ENCODE measurements around the gene TFB1M.

Gene TFB1M

DNA sequence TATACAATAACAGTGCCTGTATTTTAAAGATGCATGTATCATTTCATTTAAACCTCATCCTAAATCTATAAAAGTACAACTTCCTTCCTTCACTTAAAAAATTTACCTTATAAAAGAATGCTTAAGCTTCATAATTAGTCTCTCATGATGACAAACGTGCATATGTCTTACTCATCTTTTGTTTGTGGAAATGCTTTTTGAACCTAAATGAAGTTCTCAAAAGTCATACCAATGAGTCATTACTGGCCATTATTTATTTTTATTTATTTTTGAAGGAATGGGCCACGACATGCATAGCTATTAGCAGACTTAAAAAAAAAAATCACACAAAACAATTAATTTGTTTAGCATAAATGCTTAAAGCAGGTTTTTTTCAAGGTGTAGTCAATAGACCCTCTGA, 3.7 kb downstream of the TFB1M start (continued):
- TF ChIP-seq, protein P1, sequence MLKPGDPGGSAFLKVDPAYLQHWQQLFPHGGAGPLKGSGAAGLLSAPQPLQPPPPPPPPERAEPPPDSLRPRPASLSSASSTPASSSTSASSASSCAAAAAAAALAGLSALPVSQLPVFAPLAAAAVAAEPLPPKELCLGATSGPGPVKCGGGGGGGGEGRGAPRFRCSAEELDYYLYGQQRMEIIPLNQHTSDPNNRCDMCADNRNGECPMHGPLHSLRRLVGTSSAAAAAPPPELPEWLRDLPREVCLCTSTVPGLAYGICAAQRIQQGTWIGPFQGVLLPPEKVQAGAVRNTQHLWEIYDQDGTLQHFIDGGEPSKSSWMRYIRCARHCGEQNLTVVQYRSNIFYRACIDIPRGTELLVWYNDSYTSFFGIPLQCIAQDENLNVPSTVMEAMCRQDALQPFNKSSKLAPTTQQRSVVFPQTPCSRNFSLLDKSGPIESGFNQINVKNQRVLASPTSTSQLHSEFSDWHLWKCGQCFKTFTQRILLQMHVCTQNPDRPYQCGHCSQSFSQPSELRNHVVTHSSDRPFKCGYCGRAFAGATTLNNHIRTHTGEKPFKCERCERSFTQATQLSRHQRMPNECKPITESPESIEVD (tag by site-specific recombination; IDR thresholded peaks at IDR 0.05): peak; percentile 41; the same call in 1 of the 2 replicates

DNA sequence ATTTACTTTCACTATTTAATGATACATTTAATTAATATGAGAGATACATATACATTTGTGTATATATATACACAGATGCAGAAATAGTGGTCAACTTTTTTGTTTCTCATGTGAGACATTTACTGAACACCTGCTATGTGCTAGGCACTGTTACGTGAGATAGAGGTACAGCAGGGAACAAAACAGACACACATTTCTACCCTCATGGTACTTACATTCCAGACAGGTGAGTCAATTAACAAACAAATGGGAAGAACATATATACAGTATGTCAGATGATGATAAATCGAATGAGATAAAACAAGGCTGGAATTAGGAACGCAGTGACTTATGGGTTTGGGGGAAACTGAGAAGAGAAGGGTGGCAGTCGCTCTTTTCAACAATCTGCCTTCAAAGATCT, 5.1 kb downstream of the TFB1M start:
- TF ChIP-seq ZNF664 (tag by site-specific recombination; IDR thresholded peaks at IDR 0.05): peak; percentile 45; the same call in 1 of the 2 replicates
- TF ChIP-seq, protein P2, sequence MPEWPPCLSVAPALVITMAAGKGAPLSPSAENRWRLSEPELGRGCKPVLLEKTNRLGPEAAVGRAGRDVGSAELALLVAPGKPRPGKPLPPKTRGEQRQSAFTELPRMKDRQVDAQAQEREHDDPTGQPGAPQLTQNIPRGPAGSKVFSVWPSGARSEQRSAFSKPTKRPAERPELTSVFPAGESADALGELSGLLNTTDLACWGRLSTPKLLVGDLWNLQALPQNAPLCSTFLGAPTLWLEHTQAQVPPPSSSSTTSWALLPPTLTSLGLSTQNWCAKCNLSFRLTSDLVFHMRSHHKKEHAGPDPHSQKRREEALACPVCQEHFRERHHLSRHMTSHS (tag by site-specific recombination; IDR thresholded peaks at IDR 0.05): no peak
- Histone ChIP-seq H3K4me1 (ENCODE audit: control insufficient read depth, insufficient read depth, low read length) (peaks cover 5% of the 10 kb centered on the region; the same call in 1 of the 2 replicates), H3K4me3 (ENCODE audit: low read depth, low read length) (no peak overlapping the region), H3K9me3 (ENCODE audit: control insufficient read depth, insufficient read depth, low read depth, low read length) (no peaks in the 10 kb centered on the region), H3K36me3 (ENCODE audit: control insufficient read depth in 2 of 2, insufficient read depth in 1 of 2, low read length in 2 of 2) (peaks cover 26 to 54% of the 10 kb centered on the region in 2 experiments), H3K27ac (ENCODE audit: extremely low read depth, low read depth, low read length) (no peak overlapping the region)
- ChIA-PET CTCF (no interaction called here), POLR2A (no interaction called here)

DNA sequence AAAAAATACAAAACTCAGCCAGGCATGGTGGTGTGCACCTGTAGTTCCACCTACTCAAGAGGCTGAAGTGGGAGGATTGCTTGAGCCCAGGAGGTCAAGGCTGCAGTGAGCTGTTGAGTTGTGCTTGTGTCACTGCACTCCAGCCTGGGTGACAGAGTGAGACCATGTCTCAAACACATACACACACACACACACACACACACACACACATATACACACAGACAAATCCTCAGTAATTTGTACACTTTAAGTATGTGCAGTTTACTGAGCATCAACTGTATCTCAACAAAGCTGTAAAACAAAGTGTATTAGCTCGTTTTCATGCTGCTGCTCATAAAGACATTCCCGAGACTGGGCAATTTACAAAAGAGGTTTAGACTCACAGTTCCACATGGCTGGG, 7.3 kb downstream of the TFB1M start:
- TF ChIP-seq ZBTB20 (tag by site-specific recombination; IDR thresholded peaks at IDR 0.05) (no peak), ZNF174 (tag by site-specific recombination; IDR thresholded peaks at IDR 0.05) (no peak), ZNF558 (tag by site-specific recombination; IDR thresholded peaks at IDR 0.05) (no peak), BCL11A (tag by site-specific recombination; IDR thresholded peaks at IDR 0.05; ENCODE audit: low read depth) (no peak), ZNF664 (tag by site-specific recombination; IDR thresholded peaks at IDR 0.05) (peak; percentile 54; the same call in 1 of the 2 replicates)
- TF ChIP-seq, protein P1 (tag by site-specific recombination; IDR thresholded peaks at IDR 0.05): no peak
- TF ChIP-seq, protein P3, sequence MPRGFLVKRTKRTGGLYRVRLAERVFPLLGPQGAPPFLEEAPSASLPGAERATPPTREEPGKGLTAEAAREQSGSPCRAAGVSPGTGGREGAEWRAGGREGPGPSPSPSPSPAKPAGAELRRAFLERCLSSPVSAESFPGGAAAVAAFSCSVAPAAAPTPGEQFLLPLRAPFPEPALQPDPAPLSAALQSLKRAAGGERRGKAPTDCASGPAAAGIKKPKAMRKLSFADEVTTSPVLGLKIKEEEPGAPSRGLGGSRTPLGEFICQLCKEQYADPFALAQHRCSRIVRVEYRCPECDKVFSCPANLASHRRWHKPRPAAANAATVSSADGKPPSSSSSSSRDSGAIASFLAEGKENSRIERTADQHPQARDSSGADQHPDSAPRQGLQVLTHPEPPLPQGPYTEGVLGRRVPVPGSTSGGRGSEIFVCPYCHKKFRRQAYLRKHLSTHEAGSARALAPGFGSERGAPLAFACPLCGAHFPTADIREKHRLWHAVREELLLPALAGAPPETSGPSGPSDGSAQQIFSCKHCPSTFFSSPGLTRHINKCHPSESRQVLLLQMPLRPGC (tag by site-specific recombination; IDR thresholded peaks at IDR 0.05): no peak
- TF ChIP-seq, protein P4, sequence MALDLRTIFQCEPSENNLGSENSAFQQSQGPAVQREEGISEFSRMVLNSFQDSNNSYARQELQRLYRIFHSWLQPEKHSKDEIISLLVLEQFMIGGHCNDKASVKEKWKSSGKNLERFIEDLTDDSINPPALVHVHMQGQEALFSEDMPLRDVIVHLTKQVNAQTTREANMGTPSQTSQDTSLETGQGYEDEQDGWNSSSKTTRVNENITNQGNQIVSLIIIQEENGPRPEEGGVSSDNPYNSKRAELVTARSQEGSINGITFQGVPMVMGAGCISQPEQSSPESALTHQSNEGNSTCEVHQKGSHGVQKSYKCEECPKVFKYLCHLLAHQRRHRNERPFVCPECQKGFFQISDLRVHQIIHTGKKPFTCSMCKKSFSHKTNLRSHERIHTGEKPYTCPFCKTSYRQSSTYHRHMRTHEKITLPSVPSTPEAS (tag by site-specific recombination; IDR thresholded peaks at IDR 0.05): peak; percentile 32; the same call in 1 of the 2 replicates
- TF ChIP-seq, protein P5, sequence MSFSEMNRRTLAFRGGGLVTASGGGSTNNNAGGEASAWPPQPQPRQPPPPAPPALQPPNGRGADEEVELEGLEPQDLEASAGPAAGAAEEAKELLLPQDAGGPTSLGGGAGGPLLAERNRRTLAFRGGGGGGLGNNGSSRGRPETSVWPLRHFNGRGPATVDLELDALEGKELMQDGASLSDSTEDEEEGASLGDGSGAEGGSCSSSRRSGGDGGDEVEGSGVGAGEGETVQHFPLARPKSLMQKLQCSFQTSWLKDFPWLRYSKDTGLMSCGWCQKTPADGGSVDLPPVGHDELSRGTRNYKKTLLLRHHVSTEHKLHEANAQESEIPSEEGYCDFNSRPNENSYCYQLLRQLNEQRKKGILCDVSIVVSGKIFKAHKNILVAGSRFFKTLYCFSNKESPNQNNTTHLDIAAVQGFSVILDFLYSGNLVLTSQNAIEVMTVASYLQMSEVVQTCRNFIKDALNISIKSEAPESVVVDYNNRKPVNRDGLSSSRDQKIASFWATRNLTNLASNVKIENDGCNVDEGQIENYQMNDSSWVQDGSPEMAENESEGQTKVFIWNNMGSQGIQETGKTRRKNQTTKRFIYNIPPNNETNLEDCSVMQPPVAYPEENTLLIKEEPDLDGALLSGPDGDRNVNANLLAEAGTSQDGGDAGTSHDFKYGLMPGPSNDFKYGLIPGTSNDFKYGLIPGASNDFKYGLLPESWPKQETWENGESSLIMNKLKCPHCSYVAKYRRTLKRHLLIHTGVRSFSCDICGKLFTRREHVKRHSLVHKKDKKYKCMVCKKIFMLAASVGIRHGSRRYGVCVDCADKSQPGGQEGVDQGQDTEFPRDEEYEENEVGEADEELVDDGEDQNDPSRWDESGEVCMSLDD (tag by site-specific recombination; IDR thresholded peaks at IDR 0.05): no peak
- H3K4me1 ChIP-seq (ENCODE audit: control insufficient read depth, insufficient read depth, low read length): peaks cover 9% of the 10 kb centered on the region; the same call in 1 of the 2 replicates
- H3K36me3 ChIP-seq (ENCODE audit: control insufficient read depth in 2 of 2, insufficient read depth in 1 of 2, low read length in 2 of 2): peaks cover 30 to 65% of the 10 kb centered on the region in 2 experiments
- no peak overlapping the region for H3K27ac ChIP-seq (ENCODE audit: extremely low read depth, low read depth, low read length)
- H3K4me3 ChIP-seq (ENCODE audit: low read depth, low read length): no peak overlapping the region
- ChIA-PET CTCF (no interaction called here), POLR2A (no interaction called here)
- no peaks in the 10 kb centered on the region for H3K9me3 ChIP-seq (ENCODE audit: control insufficient read depth, insufficient read depth, low read depth, low read length)
